GM12874 (cell line): ENCODE results near the gene C6orf52.

Experiments
- CTCF ChIP-seq: IDR thresholded peaks from 2 replicates; pipeline ENCODE4 v1.5.1; 2011; ENCODE audit warnings: low read depth, mild to moderate bottlenecking, control low read depth, low read length, moderate library complexity; ENCODE audit not compliant: insufficient read depth

The C6orf52 gene

GRCh38 chr6:10720265-10720959, 26.0 kb upstream of the C6orf52 start:
- no peak for TF ChIP-seq CTCF

- no peak for TF ChIP-seq CTCF
Measured at GRCh38 chr6:10719964-10720264, 25.5 kb upstream of the C6orf52 start.

GRCh38 chr6:10719296-10719963, 25.0 kb upstream of the C6orf52 start:
- no peak for TF ChIP-seq CTCF

GRCh38 chr6:10713962-10714361, 19.5 kb upstream of the C6orf52 start:
- no peak for TF ChIP-seq CTCF

GRCh38 chr6:10696655-10697054, 2.2 kb upstream of the C6orf52 start:
- TF ChIP-seq CTCF, result no peak

- TF ChIP-seq CTCF, result no peak
Measured at GRCh38 chr6:10695086-10695657, 756 bp upstream of the C6orf52 start.

- no peak for TF ChIP-seq CTCF
Measured at GRCh38 chr6:10692965-10693538, 1.4 kb downstream of the C6orf52 start.
